ENCODE results near the gene INS.

Gene INS

GRCh38 chr11:2146051-2146450, 15.0 kb downstream of the INS start:
- DNase-seq (ENCODE audit: low read depth in 2 of 3, low spot score in 1 of 3) = no peak

GRCh38 chr11:2144544-2145248, 16.3 kb downstream of the INS start:
- DNase-seq (ENCODE audit: low read depth in 2 of 3, low spot score in 1 of 3) = no peak

GRCh38 chr11:2143799-2144543, 17.0 kb downstream of the INS start:
- peak in 1 of 3 donors; percentile 26 for DNase-seq (ENCODE audit: low read depth in 2 of 3, low spot score in 1 of 3)

GRCh38 chr11:2143477-2143798, 17.6 kb downstream of the INS start:
- DNase-seq (ENCODE audit: low read depth in 2 of 3, low spot score in 1 of 3) = no peak

GRCh38 chr11:2142762-2143202, 18.2 kb downstream of the INS start:
- peak; percentile 15 to 56 (median 35) for DNase-seq (ENCODE audit: low read depth in 2 of 3, low spot score in 1 of 3)

- DNase-seq (ENCODE audit: low read depth in 2 of 3, low spot score in 1 of 3) = no peak
Observed at GRCh38 chr11:2142300-2142759, 18.7 kb downstream of the INS start.

- DNase-seq (ENCODE audit: low read depth in 2 of 3, low spot score in 1 of 3) = no peak
Observed at GRCh38 chr11:2140411-2141400, 20.3 kb downstream of the INS start.

- no peak for DNase-seq (ENCODE audit: low read depth in 2 of 3, low spot score in 1 of 3)
Observed at GRCh38 chr11:2139621-2140337, 21.2 kb downstream of the INS start.

- DNase-seq (ENCODE audit: low read depth in 2 of 3, low spot score in 1 of 3) = no peak
Observed at GRCh38 chr11:2139123-2139521, 21.9 kb downstream of the INS start, which contains the start of gene IGF2. Gene IGF2 (minus strand): TSS chr11:2139389. CDS start chr11:2135523, 3,866 bp downstream.

- DNase-seq (ENCODE audit: low read depth in 2 of 3, low spot score in 1 of 3) = no peak
Observed at GRCh38 chr11:2138431-2139122, 22.4 kb downstream of the INS start.

- no peak for DNase-seq (ENCODE audit: low read depth in 2 of 3, low spot score in 1 of 3)
Observed at GRCh38 chr11:2138068-2138430, 23.0 kb downstream of the INS start.

- DNase-seq (ENCODE audit: low read depth in 2 of 3, low spot score in 1 of 3) = no peak
Observed at GRCh38 chr11:2137202-2138067, 23.6 kb downstream of the INS start.

GRCh38 chr11:2136952-2137201, 24.1 kb downstream of the INS start:
- no peak for DNase-seq (ENCODE audit: low read depth in 2 of 3, low spot score in 1 of 3)

GRCh38 chr11:2136209-2136951, 24.6 kb downstream of the INS start:
- DNase-seq (ENCODE audit: low read depth in 2 of 3, low spot score in 1 of 3) = no peak

- DNase-seq (ENCODE audit: low read depth in 2 of 3, low spot score in 1 of 3) = no peak
Observed at GRCh38 chr11:2135648-2136201, 25.3 kb downstream of the INS start.

- DNase-seq (ENCODE audit: low read depth in 2 of 3, low spot score in 1 of 3) = no peak
Observed at GRCh38 chr11:2135018-2135569, 25.9 kb downstream of the INS start.

- DNase-seq (ENCODE audit: low read depth in 2 of 3, low spot score in 1 of 3) = no peak
Observed at GRCh38 chr11:2134022-2135010, 26.7 kb downstream of the INS start.
